ENCODE results near the gene HSPB2.

DNA sequence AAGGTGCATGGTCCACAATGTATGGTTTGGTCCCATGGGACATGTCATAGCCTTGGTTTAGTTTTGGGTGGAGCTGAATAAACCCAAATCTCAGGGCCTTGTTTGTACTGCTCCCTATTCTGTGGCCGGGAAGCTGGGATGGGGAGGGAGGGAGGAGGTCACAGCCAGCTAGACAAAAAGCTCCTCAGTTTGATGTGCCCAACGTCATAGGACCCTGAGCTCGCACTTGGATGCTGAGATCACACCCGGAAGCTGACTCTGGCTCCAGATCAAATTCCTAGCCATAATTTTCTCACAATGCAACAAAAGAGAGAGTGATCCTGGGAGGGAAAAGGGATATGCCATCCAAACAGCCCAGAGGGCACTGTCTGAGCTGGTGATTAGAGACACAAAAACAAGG lies 1.5 kb downstream of the HSPB2 start:
- TF ChIP-seq, protein P1, sequence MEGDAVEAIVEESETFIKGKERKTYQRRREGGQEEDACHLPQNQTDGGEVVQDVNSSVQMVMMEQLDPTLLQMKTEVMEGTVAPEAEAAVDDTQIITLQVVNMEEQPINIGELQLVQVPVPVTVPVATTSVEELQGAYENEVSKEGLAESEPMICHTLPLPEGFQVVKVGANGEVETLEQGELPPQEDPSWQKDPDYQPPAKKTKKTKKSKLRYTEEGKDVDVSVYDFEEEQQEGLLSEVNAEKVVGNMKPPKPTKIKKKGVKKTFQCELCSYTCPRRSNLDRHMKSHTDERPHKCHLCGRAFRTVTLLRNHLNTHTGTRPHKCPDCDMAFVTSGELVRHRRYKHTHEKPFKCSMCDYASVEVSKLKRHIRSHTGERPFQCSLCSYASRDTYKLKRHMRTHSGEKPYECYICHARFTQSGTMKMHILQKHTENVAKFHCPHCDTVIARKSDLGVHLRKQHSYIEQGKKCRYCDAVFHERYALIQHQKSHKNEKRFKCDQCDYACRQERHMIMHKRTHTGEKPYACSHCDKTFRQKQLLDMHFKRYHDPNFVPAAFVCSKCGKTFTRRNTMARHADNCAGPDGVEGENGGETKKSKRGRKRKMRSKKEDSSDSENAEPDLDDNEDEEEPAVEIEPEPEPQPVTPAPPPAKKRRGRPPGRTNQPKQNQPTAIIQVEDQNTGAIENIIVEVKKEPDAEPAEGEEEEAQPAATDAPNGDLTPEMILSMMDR (IDR thresholded peaks at IDR 0.05): no peak
- peak in 2 of 3 donors; percentile 49 to 52 for TF ChIP-seq POLR2A (IDR thresholded peaks at IDR 0.05)
